GM19452 (cell line): ENCODE data around the gene KIF5A.

ENCODE experiments used
- ATAC-seq: cut with Tn5 transposase; IDR thresholded peaks from one replicate; pipeline ENCODE4 v1.9.1; 2021; ENCODE audit not compliant: unreplicated experiment

The KIF5A gene

DNA sequence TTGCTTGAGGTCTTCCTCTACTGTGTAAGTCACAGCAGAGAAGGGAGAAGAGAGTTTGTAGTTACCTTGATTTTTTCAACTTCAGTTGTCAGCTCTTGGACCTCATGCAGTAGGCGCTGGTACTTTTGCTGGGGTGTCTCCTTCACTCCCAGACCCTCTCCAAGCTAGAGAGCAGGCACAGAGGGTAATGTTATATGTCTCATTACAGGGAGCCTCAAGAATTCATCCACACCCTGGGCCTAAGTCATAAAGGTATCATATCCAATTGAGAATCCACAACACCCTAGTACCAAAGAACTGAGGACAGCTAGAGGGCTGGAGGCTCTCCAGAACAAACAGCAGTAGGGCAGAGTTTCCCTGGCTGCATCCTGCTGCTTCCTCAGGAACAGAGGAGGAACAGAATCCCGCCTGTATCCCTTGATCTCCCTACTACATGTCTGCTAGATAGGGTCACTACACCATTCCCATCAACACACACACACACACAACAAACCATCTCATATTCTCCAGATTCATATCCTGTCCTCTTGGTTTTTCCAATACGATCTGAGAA is 14.8 kb upstream of the KIF5A start:
- ATAC-seq, result no peak

DNA sequence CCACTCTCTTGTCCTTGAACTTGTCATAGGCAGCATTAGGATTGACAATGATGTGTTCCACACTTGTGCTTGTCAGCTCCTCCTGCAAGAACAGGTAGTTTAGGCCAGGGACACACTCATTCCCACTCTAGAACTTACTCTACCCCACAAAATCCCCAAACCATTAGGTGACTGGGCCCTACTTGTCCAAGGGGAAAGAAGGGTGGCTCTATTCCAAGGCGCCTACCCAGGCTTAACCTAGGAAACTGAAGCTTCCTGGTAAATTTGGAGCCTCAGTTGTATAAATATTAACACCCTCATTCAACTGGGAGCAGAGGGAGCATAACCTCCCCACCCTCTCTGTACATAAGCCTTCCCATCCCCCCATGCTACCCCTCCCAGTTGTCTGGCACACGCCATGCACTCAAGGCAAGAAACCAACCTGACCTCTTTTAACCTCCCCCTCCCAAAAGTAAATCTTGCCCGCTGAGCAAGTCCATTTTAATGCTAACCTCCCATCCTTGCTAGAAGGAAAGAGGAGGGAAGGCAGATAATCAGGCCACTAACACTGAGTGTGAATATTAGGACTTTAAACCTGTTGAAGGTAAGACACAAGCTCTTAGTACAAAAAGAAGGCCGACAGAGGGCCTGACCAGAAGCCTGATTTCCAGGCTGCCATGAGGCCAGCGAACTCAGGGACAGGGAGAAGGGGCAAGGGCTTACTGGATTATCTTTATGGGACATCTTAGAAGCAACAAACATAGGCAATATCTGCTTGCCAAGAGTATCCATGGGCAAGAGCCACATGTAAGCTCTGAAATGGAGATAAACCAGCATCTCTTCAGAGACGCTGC is 13.9 kb upstream of the KIF5A start:
- no peak for ATAC-seq

GRCh38 chr12:57536597-57536942 is 13.3 kb upstream of the KIF5A start:
- no peak for ATAC-seq

DNA sequence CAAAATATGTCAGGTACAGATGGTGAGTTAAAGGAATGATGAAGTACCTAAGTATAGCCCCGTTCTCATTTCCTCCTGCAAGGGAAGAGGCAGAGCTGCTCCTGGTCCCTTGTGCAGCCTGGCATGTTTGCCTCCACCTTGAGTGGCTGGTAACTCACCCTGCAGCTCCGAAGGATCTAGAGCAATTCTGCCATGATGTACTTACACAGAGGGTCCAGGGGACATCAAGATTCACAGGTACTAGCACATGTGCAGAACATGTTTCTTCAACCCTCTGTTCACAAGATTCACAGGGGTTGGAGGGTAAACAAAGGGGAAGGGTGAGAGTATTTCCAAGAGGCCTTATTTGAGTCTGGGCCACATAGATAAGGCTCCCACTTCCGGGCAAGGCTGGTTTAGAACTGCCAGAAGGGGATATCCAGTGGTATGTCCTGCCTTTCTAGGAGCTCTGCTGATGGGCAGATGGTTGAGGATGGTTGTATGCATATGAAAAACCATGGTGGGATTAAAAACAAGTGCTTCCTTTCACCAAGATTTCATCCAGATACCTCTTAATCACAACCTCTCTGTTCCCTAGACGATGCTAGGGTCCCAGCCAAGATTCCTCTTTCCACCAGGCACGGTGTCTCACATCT is 10.6 kb upstream of the KIF5A start:
- ATAC-seq, result no peak

- ATAC-seq, result no peak
Measured at GRCh38 chr12:57541001-57541400, 8.8 kb upstream of the KIF5A start.

DNA sequence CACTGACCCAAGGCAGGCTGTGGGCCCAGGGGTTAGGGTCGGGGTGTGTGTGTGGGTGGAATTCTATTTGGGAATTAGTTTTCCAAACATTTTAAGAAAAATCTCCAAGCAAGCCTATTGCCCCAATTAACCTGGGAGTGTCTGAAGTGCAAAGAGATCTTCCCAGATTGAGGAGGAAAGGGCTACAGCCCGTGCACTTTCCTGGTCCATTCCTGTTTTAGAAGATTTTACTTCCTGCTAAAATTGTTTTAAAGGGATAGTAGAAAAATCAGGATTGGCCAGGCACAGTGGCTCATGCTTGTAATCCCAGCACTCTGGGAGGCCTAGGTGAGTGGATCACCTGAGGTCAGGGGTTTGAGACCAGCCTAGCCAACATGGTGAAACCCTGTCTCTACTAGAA is 8.1 kb upstream of the KIF5A start:
- ATAC-seq, result no peak

GRCh38 chr12:57543581-57543980 is 6.3 kb upstream of the KIF5A start:
- ATAC-seq, result no peak

GRCh38 chr12:57545809-57546437 is 3.9 kb upstream of the KIF5A start:
- ATAC-seq, result no peak

GRCh38 chr12:57546438-57547287 is 3.2 kb upstream of the KIF5A start, which contains the start of gene DCTN2:
DCTN2 (minus strand) TSS chr12:57547192; CDS start chr12:57547063, 129 bp downstream.
- ATAC-seq, result peak; percentile 99

DNA sequence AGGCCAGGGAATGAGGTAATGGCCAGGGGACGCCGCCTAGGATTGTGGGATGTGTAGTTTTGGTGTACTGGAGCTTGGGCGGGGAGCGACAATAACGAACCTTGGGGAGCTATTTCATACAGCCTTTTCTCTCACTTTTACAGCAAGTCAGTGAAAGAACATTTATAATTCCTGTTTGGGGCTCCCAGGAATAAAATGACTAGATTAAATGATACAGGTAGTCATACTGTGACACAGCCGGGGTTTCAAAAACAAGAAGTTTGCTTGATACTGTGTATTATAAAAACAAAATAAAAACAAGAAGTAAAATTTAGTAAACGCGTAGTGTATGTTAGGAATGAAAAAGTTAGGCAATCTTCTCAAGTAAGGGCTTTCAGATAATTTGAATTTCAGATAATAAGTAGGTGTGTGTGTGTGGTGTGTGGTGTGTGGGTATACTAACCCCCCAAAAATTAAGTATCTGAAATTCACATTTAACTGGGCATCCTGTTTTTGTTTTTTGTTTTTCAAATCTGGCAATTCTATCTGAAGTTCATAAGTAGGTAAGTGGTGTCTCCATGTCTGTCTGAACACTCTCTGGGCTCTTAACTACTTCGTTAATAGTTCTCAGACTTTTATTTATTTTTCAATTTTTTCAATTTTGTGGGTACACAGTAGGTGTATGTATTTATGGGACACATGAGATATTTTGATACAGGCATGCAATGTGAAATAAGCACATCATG is 2.4 kb upstream of the KIF5A start:
- ATAC-seq, result no peak

DNA sequence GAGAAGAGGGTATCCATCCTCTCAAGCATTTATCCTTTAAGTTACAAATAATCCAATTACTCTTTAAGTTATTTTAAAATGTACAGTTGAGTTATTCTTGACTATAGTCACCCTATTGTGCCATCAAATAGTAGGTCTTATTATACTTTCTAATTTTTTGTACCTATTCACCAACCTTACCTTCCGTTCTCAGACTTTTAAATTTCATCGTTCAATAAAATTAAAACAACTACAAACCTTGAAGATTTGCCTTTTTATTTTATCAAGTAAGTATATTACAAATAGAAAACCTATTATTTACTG is 1.9 kb upstream of the KIF5A start:
- no peak for ATAC-seq

DNA sequence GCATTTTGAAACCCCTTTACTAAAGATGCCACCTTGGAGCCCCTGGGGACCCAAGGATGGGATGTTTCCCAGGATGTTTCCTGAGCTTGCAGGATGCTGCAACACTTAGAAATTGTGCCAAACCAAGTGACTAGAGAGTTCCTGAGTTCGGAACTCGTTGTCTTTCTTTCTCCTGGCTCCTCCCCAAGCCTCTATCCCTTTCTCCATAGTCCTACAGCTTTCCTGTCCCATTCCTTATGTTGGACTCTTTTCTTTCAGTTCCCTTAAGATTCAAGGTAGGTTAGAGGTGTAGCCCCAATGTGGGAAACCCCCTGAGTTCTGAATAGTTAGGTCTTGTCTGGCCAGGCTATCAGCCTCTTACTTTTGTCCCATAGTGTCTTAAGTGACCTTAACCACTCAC is 1.4 kb upstream of the KIF5A start:
- no peak for ATAC-seq

DNA sequence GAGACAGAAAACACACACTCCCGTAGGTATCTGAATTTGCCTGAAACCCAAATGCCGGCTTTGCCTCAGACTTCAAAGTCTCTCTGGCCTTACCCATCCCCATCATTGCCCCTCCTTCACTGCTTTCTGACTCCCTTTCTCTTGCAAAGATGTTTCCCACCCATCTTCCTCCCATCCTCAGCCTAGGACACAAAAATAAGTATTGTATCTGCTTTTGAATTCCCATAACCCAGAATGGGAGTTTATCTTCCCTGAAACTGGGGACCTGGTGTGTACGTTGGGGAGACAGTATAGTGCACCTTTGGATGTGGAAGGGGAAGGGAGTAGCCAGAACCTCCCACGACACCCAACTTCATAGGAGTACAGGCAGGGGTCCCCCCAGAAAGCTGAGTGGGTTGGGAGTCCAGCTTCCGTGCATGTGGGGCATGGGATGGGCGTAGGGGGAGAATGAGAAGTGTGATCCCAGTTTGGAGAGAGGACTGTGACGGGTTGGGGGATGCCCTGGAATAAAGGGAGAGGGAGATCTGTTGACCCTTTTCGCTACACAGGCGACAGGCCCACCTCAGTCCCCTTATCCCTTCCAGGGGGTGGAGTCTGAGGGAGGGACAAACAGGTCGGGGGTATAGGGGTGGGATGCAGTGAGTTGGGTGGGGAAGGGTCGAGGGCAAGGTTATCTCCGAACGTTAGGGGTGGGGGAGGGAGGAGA is 488 bp upstream of the KIF5A start:
- no peak for ATAC-seq

DNA sequence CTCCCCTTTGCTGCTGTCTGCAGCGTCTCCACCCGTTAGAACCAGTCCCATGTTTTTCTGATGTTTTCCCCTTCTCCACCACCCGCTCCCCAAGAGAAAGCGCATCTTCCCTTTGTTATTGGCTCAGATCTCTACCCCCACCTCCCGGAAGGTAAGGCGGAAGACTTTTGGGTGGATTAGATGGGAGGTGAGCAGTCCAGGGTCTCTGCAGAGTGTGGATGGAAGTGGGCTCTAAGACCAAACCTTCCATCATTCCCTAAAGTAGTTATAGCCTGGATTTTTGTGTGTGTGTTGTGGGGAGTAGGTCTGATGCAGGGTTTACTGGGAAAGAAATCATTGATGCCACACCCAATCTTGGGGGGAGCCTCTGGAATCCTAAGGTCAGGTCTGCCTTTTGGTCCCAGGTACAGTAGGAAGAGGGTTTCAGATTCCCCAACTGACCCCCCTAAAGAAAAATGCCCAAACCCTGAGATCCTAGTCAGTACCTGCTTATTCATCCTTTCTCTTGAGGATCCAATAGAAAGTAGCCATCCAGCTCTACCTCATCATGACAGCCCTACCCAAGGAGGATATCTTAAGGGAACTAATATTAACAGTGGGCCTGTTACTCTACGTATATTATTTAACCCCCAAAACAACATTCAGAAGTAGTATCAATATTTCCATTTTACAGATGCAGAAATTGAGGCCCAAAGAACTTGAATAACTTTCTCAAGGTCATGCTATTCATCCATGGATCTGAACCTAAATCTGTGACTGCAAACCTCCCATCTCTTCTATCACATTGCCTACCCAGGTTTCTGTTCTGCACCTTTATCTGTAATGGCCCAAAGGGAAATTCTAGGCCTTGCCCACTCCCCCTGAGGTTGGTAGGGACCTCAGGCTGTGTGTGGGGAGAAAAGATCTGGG is 1.1 kb downstream of the KIF5A start:
- no peak for ATAC-seq

DNA sequence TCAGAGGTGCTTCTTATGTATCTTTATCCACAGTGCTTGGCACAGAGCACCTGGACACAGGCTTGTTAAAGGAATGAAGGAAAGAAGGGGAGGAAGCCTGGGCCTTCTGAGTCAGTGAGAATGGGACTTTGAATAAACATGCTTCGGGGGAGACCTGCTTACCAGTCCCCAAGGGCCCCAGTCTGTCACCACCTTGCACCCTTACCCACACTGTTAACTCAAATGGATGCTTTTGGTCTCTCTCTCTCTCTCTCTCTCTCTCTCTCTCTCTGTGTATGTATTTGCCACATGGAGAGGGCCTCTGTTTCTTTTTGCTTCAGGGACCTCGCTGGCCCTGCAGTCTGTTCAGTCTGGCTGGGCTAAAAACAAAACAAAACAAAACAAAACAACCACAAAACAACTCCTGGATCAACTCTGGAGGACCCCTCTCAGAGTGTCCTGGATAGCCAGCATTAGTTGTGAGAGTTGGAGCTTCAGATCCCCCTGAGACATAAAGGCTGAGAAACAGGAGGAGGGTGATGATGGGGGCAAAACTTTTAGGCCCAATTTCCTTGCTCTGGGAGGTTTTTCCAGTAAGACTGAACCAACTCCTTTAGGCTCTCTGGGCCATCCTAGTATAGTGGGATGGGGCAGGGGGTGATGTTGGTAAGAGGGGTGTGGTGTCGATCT is 1.9 kb downstream of the KIF5A start:
- ATAC-seq, result no peak

GRCh38 chr12:57552306-57552651 is 2.4 kb downstream of the KIF5A start:
- no peak for ATAC-seq

GRCh38 chr12:57552835-57553313 is 3.0 kb downstream of the KIF5A start:
- no peak for ATAC-seq
